ENCODE data around the gene C2CD4A.

- TF ChIP-seq CTCF (IDR thresholded peaks at IDR 0.05) (no peak), POLR2A (IDR thresholded peaks at IDR 0.05) (no peak)
These were observed 51.9 kb downstream of the C2CD4A start for GRCh38 chr15:62118520-62119226.

All from esophagus squamous epithelium (tissue), 4 donors.